Mesenteric fat pad (tissue), 1 donor: ENCODE results near the gene PACRG. TPM values are rescaled to one million over a fixed set of nuclear protein-coding genes. Genes with fewer than 3 reads are reported as not detected.
A peak's percentile ranks its signal among the peaks of the same experiment; 100 is the strongest.

Experiments used
- DNase-seq: peaks from one replicate; pipeline ENCODE4 v3.0.0-alpha.2; 2020; ENCODE audit warnings: low spot score
- total RNA-seq: library from RNA; stranded (reverse); fragmentation: NEBNext Ultra II Directional; extraction: Animal tissue kit (Norgen Biotek cat#: 25700); gene quantifications from one replicate; pipeline ENCODE4 v1.2.1, GENCODE V29; 2021
- donor health status: DM: yes; HTN: yes; CAD: no.

The PACRG gene
- total RNA-seq, 1 donor from 2014 or later: not detected

DNA sequence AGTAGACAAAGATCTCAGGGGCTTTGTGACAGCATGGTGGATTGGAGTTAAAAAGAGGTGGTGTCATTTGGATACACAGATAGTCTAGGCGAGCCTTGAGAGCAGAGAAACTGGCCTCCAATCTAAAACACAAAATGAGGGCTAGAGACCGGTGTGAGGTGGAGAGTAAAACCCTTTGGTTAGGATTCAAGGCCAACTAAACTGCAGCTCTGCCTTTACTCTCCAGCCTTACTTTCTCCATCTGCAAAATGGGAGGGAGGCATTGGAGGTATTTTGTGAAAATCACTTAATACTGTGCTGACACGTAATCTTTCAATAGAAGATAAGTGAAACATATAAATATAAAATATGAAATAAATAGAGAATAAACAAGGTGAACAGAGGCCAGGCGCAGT lies 597.6 kb downstream of the PACRG start:
- DNase-seq: no peak

DNA sequence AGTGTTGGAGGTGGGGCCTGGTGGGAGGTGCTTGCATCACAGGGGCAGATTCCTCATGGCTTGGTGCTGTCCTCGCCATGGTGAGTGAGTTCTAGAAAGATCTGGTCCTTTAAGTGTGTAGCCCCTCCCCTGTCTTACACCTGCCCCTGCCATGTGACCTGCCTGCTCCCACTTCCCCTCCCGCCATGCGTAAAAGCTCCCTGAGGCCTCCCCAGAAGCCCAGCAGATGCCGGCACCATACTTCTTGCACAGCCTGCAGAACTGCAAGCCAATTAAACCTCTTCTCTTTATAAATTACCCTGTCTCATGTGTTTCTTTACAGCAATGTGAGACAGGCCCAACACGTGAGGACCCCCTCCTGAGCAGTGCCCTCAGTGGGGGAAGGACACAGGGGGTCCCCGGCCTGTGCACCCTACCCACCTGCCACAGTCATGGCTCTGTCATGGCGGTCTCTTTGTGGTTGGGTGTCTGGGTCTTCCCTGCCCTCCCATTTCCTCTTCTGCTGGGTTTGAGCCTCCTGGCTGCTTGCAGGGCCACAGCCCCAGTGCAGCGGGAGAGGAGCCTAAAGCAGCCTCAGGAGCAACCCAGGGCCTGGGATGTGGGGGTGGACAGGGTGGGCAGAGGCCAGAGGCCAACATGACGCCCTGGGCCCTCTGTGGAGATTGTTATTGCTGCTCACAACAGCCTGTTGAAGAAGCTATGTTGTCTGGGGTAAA lies 599.5 kb downstream of the PACRG start:
- peak; percentile 60 for DNase-seq

DNA sequence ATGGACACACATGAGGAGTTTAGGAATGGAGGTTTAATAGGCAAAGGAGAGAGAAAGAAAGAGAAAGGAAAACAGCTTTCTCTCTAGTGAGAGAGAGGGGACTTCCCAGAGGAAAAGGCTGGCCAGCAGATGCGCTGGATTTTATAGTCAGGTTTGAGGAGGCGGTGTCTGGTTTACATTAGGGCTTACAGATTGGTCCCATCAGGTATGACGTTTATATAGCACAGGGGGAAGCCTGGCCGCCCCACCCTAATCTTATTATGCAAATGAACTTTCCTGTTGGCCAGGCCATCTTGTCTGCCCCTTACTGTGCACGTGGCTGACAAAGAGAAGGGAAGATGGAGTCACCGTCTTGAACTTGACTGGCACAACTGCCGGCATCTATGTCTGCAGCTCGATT lies 600.1 kb downstream of the PACRG start:
- DNase-seq: peak; percentile 22

DNA sequence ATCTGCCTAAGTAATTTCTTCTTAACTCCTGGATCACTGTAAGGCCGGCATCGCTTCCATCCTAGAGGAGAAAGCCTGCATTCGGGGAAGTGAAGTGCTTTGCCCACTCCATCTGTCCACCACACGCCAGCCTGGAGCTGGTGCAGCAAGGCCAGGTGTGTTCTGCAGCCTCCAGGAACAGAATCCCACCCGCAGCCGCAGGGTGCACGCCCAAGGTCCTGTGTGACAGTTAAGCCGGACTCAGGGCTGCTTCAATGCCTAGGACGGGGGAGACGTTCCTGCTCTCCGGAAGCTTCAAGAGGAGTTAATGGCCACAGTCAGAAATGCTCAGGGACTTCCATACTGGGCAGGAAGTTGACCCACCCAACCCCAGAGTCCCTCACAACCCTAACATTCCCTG lies 600.6 kb downstream of the PACRG start:
- DNase-seq: peak; percentile 87

DNA sequence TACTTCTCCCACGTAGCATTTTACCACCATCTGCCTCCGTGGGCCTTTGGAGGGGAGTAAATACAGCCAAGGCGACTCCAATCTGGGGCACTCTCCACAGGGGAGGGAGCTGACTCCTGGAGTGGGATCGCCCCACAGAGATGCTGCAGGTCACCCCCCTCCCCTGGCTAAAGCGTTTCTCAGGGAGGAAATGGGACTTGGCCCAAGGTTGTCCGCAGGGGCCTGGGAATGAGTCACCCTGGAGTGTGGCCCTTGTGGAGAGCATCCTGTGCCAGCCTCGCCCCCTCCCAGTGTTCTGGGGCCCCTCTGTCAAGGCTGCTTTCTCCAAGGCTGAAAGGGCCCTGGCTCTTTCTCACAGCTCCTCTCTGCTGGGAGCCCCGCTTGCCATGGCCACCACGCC lies 602.2 kb downstream of the PACRG start:
- DNase-seq: peak; percentile 85

DNA sequence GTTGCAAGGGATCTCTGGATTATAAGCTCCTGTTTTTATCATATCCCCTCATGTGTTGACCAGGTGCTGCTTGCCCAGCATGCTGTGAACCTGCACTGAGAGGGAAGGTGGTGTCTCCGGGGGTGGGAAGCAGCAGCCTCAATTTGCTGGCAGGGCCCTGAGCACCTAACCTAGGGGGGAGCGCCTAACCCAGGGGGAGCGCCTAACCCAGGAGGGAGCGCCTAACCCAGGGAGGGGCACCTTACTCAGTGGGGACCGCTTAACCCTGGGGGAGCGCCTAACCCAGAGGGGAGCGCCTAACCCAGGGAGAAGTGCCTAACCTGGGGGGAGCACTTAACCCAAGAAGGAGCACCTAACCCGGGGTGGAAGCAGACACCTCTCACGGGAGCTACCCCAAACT lies 603.5 kb downstream of the PACRG start:
- peak; percentile 28 for DNase-seq

DNA sequence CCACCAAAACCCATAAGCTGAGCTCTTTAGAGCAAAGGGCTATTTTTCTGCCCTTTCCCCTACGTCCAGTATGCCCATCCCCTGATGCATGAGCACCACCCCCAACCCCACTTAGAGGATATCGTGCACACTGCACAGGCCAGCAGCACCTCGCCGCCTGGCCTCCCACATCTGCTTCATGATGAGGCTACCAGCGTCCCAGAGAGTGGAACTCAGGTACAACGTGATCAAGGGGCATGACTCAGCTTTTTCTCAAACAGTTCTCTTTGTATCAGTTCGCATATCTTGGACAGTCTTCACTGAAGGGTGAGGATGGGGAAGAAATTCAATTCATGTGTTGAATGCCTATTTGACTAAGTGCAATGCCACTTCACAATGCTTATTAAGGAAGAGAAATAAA lies 604.8 kb downstream of the PACRG start:
- peak; percentile 60 for DNase-seq

DNA sequence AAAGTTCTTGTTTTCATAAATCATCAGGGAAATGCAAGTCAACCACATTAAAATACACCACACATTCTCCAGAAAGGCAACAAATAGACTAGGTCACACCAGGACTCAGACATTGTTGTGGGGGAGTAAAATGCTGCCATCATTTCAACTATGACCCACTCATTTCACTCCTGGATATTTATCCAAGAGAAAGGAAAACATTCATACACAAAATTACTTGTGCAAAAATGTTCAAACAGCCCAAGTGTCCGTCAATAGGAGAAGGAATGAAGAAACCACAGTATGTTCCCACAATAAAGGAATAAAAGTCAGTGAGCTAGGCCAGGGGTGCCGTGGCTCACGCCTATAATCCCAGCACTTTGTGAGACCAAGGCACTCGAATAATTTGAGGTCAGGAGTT lies 605.3 kb downstream of the PACRG start:
- DNase-seq: no peak

DNA sequence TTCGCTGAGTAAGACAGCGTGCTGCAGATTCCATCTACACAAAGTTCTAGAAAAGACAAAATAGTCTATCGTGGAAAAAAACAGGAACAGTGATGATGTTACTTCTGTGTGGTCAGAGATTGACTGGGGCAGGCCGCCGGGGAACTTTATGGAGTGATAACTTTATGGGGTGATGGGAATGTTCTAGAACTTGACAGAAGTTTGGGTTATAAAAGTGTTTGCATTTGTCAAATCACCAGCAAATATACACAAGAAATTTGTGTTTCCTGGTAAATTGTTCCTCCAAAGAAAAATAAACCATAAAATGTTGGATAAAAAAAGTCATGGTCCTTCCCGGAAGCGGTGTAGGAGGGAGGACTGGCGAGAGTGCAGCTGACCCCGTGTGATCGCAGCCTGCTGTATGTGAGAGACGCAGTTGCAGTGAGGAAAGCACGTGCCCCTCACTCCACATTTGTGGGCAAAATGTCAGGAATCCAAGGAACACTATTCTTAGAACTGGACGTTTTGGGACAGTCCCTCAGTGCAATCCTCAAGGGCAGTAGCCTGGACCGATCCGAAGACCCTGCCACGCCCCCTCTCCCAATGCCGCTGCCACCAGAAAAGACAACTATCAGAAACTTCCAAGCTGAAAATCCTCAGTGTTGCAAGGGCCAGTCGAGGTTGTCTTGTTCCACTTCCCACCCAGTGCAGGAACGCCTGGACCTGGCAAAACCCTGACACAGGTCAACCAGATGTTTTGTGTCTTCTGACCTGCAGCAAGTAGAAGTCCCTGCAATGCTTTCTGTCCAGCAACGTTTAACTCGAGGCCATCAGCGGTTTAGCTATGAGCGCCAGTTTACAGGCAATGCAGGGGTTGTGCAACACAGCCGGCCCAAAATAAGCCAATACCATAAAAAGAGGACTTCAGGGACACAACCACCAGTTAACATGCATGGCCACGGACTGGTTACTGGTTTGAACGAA lies 606.2 kb downstream of the PACRG start:
- DNase-seq: peak; percentile 53

DNA sequence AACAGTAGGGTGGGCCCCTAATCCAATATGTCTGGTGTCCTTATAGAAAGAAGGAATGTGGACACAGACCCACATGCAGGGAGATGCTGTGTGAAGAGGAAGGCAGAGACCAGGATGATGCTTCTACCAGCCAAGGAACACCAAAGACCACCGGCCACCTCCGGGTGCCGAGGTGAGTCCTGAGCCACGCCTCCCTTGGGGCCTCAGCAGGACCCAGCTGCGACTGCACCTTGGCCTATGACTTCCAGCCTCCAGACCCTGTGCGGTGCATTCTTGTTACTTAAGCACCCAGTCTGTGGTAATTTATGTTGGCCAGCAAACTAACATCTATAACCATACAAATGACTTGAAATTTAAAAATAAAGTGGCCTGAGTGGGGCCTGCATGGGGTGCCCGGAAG lies 607.3 kb downstream of the PACRG start:
- DNase-seq: peak; percentile 30

DNA sequence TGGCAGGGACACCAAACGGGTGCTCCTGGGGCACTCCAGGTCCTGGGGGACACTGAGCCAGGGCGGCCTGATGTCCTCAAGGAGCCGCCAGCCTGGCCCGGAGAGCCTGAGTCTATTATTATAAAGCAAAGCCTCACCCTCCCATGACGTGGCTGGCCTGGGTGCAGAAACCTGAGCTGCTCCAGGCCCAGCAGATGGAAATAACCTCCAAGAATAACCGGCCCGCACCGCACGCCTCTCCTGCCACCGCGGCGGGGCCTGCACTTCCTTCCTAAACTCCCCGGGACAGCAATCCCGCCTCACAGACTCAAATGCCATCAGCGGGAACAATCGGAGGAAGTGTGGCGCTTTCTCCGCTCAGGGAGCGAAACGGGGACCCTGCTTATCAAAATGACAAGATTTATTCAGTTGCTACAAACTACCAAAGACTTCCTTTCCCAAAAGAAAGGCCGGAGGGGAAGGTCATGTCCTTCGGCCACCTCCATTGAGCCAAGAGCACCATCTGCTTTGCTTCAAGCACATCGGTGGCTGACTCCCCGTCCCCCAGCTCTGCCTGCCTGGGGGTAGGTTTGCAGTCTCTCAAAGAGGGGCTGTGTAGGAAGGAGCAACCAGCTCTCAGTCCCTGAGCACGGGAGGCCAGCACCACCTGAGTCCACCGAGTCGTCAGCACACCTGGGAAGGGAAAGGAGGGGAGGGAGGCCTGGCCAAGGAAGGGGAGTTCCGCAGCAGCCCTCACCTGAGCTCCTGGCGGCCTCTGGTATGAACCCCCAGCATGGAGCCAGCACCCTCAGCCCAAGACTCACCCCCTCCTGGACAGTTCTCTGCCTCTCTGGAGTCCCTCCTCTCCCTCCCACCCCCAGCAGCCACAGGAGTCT lies 608.1 kb downstream of the PACRG start:
- peak; percentile 89 for DNase-seq

DNA sequence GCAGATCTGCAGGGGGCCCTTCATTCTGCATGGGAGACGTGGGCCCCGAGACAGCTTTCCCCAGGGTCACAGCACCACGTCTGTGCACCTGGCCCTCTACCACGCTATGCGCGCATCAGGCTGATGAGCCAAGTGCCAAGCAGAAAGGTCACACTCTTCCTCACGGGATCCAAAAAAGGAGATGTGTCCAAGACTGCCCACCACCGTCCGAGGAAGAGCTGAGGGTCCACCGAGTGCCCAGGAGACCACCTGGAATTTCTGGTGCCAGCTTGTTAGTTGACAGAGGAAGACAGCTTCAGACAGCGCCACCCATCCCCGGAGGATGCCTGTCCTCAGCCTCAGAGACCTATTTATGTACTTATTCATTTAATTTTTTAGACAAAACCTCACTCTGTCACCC lies 609.2 kb downstream of the PACRG start:
- DNase-seq: no peak

DNA sequence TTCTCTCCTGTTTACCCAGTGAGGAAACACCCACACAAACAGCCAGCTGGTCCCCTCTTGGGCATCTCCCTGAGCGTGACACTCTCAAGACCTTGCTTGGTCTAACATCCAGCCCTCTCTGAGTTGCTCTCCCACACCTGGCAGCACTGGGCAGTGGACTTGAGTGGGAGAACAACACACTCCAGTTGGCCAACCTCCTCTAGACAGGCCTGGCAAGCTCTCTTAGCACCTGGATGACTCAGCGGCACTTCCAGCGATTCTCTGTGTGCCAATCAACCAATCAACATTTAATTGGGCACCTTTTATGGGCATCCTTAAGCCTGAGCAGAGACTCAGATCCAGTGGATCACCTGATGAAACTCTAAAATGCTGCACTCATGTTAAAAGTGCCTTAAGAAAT lies 610.2 kb downstream of the PACRG start:
- no peak for DNase-seq

DNA sequence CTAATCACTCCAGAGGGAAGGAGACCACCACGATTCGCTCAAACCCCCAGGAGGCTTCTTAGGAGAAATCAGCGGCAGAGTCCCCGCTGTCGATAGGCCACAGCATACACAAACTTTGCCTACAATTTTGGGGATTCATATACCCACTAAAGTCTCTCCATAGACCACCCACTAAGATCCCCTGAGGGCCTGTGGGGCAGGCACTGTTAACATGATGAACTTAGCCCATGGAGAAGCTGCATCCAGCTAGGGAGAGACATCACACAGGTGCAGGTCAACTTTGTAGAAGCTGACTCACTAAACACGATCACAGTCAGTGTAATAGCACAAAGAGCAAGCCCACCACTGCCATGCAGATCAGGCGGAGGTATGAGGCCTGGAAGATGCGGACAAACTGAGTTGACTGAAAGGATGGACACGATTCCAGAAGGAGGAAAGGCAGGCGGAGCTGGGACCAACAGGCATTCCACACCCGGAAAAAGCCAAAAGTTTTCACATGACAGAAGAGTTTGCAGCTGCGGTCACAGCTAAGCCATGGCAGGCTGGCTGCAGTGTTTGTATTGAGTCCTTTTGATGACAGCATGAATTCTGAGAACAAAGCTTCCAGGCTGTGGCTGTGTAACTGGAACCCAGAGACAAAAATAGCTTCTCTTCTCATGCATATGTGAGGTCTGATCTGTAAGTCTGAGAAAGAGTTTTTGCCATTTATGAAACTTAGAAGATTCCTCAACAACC lies 611.1 kb downstream of the PACRG start:
- no peak for DNase-seq

DNA sequence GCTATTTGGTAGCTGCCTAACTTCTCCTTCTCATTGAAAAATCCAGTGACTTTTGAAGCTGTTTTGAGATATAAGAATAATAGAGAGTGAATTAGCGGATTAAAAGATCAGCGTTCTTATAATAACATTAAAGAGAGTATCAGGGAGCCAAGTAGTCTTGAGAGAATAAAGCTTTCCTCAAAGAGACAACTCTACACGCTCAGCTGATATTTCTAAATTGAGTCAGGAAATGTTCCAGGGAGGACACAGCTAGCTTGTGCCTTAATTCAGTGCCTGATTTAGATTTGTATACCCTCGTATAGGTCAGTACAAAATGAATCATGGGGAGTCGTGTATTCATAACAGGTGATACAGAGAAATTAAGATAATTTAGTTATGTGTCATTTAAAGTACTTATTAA lies 611.7 kb downstream of the PACRG start:
- DNase-seq: no peak

DNA sequence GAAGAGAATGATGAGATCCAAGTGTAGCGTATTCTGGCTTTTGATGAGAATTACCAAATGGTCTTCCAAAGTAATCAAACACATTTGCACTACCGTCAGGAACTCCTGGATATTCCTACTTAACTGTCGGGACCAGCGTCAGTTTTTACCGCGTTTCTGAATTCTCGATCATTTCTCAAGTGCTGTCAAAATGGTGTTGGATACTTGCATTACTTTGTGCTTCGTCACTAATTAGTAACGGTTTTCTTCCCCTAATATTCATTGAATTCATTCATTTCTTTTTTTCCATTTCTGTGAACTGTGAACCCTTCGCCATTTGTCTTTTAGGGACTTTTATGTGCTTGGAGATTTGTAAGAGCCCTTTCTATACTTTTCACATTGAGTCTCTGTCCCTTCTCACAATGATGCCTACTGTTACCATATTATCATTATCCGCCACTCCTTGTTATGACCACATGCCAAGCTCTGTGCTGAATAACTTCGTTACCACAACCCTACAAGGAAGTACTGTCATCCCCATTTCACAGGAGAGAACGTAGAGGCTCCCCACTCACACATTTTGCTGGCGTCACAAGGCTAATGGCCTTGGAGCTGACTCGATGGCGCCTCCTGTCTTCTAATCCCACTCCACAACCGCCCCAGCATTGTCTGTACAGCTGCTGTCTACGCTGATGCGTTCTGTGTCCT lies 612.6 kb downstream of the PACRG start:
- no peak for DNase-seq

DNA sequence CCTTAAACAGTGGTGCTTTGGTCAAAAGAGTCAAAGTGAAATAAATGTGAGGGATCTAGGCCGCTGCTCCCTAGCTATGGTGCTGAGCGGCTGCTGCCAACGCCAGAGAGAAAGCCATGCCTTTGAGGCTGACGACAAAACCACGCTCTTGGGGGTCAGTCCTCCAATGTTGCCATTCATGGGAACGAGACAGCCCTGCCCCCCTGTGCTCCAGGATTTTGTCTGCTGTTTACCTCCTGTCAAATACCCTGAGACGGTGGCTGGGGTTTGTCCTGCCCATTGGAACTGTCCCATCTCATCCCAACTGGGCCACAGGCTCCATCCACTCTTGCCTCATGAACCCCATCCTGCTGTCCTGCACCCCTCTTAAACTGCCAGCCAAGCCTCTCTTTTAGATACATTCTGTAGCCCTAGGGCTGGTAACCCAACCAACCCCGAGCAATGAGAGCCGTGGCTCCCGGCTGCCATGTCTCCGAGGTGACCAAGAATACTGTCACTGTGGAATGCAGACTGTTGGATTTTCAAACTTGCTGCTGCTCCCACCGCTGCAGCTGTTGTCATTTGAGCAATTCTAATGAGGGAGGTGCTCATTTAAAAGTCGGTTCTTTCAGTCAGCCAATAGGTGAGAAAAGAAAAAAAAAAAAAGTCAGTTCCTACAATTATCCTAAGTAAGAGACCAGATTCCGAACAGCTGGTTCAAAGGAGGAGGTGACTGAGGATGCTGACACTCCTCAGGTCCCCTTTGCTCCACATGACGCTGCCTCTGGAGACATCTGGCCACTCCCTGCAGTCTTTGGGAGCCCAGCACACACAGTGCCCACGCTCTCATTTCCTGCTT lies 613.7 kb downstream of the PACRG start:
- DNase-seq: no peak

DNA sequence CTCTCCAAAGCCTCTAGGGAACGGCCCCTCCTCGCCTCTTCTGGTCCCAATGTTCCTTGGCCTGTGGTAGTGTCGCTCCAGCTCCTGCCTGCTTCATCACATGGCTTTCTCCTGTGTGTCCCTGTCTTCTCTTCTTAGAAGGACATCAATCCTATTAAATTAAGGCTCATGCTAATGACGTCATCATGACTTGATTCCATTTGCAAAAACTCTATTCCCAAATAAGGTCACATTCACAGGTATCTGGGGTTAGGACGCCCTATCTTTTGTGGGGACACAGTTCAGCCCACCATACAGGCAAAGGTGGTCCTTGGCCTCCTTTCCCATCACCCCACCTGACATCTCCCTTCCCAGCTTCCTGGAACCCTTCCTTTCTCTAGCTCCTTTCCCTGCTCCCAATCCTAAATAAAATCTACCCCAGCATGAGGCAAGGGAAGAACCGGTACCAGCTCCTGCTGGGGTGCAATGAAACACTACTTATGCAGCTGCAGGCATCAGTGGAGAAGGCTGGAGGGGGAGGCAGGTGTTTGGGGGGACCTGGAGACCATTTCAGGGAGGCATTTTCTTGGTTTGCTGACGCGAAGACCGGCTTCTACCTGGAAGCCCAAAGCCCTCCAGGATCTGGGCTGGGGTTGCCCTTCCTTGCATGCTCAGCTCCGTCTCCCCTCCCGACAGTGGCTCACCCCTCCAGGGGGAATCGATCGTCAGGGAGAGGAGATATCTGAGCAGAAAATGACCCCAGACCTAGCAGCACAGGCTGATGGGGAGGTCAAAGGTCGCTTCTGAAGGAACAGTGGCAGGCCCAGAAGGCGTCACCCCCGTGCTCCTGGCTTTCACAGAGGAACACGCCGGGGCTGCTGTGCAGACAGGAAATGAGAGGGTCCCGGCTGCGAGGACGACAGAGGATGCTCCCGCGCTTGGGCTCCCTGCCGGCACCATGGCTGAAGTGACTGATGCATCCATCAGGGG lies 615.1 kb downstream of the PACRG start:
- no peak for DNase-seq
